ENCODE results near the gene NDUFC2.
"Not testable (repeated sequence)": the region's sequence is repeated elsewhere in the genome, so short reads cannot be mapped to it uniquely, and the experiment has no call there.

The NDUFC2 gene

DNA sequence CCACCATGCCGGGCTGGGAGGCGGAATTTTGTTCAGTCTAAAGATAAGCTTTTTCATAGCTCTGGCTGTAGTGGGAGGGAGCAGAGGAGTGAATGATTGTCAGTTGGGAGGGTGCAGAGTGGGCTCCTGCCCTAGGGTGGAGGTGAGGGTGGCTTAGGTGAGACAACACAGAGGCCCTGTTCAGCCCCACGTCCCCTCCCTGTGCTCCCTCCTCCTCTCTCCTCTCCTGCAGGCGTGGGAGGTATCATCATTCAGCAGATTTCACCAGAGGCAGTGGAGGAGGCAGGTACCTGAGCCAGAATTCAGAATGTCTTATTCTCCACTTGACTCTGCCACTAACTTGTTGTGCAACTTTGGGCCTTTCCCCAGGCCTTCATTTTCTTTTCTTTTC lies 17.7 kb downstream of the NDUFC2 start:
- DNase-seq (ENCODE audit: low read depth), result no peak
- TF ChIP-seq, protein P1, sequence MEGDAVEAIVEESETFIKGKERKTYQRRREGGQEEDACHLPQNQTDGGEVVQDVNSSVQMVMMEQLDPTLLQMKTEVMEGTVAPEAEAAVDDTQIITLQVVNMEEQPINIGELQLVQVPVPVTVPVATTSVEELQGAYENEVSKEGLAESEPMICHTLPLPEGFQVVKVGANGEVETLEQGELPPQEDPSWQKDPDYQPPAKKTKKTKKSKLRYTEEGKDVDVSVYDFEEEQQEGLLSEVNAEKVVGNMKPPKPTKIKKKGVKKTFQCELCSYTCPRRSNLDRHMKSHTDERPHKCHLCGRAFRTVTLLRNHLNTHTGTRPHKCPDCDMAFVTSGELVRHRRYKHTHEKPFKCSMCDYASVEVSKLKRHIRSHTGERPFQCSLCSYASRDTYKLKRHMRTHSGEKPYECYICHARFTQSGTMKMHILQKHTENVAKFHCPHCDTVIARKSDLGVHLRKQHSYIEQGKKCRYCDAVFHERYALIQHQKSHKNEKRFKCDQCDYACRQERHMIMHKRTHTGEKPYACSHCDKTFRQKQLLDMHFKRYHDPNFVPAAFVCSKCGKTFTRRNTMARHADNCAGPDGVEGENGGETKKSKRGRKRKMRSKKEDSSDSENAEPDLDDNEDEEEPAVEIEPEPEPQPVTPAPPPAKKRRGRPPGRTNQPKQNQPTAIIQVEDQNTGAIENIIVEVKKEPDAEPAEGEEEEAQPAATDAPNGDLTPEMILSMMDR (IDR thresholded peaks at IDR 0.05; ENCODE audit: control insufficient read depth, insufficient read depth, low read depth, low read length, missing control alignments), result no peak
- H3K4me3 ChIP-seq (ENCODE audit: control insufficient read depth, low read depth, low read length), result no peak overlapping the region

DNA sequence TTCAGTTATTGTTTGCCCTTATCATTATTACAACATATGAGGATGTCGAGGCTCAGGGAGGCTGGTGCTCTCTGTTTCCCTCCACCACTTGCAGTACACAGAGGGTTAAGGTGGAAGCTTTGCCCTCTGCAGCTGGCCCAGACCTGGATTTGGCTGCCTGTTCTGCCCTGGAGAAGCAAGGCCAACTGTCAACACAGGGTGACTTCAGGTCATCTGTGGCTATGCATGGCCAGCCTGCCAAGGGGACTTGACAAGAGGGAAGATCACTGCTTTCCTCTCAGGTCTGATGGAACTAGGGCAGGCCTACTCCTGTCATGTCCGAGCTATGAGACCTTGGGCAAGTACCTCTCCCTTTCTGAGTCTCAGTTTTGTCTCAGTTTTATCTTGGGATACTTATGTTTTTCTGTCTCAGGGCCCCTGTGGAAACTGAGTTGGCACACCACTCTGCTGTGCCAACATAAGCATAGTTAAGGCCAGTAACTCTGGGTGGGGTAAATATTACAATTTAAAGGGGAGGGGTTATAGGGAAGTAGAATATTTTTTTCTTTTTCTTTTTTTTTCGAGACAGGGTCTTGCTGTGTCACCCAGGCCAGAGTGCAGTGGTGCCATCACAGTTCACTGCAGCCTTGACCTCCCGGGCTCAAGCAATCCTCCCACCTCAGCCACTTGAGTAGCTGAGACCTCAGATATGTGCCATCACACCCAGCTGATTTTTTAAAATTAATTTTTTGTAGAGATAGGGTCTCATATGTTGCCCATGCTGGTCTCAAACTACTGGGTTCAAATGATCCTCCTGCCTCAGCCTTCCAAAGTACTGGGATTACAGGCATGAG lies 18.4 kb downstream of the NDUFC2 start:
- H3K4me3 ChIP-seq (ENCODE audit: control insufficient read depth, low read depth, low read length), result no peak overlapping the region
- no peak for DNase-seq (ENCODE audit: low read depth)
- TF ChIP-seq, protein P1 (IDR thresholded peaks at IDR 0.05; ENCODE audit: control insufficient read depth, insufficient read depth, low read depth, low read length, missing control alignments), result no peak

DNA sequence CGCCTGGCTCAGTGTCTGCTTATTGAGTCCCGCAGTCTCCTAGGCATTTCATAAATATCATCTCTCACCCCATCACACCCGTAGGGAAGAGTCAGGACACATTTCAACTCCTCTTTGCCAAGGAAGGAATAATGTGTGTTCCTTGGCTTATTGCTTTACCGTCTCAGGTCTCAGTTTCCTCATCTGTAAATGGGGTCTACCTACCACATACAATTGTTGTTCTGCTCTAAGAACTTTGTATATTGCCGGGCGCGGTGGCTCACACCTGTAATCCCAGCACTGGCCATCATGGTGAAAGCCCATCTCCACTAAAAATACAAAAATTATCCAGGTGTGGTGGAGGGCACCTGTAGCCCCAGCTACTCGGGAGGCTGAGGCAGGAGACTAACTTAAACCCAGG lies 19.1 kb downstream of the NDUFC2 start:
- DNase-seq (ENCODE audit: low read depth), result no peak
- no peak overlapping the region for H3K4me3 ChIP-seq (ENCODE audit: control insufficient read depth, low read depth, low read length)
- TF ChIP-seq, protein P1 (IDR thresholded peaks at IDR 0.05; ENCODE audit: control insufficient read depth, insufficient read depth, low read depth, low read length, missing control alignments), result no peak

DNA sequence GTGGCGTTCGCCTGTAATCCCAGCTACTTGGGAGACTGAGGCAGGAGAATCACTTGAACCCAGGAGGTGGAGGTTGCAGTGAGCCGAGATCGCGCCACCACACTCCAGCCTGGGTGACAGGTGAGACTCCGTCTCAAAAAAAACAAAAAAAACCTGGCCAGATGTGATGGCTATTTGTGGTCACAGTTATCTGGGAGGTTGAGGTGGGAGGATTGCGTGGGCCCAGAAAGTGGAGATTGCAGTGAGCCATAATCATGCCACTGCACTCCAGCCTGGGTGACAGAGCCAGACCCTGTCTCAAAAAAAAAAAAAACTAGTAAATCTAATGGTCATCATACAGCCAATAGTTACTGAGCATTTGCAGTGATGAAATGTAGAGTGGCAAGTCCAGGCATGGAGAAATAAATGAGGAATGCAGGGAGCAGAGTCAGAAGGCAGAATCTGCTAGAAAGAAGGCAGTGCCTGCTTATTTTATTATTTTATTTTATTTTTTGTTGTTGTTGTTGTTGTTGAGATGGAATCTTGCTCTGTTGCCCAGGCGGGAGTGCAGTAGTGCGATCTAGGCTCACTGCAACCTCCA lies 19.8 kb downstream of the NDUFC2 start:
- not testable (repeated sequence) for DNase-seq (ENCODE audit: low read depth)

DNA sequence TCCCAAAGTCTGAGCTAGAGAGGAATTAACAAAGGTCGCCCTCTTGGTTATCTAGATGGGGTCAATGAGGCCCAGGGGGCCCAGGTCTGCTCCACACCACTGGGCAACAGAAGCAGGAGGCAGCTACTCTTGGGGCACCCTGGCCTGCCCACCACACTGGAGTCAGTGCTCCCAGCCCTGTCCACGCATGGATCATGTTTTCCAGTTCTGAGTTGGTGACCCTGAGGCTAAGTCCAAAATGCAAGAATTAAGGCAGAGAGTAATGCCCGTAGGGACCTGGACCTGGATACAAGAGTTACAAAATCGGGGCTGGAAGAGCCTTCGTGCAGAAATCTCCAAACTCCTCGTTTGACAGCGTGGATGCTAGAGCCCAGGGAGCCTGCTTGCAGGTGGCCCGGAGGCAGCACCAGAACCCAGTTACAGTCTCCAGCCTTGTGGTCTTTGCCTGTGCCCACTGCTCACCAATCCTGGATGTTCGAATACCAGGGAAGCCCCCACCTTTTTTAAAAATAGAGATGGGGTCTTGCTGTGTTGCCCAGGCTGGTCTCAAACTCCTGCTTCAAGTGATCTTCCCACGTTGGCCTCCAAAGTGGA lies 22.1 kb downstream of the NDUFC2 start:
- TF ChIP-seq, protein P1 (IDR thresholded peaks at IDR 0.05; ENCODE audit: control insufficient read depth, insufficient read depth, low read depth, low read length, missing control alignments), result no peak
- H3K4me3 ChIP-seq (ENCODE audit: control insufficient read depth, low read depth, low read length), result no peak overlapping the region
- DNase-seq (ENCODE audit: low read depth), result no peak

More for the DNA sequence above, 19.8 kb downstream of the NDUFC2 start:
- not testable (repeated sequence) for H3K4me3 ChIP-seq (ENCODE audit: control insufficient read depth, low read depth, low read length)

DNA sequence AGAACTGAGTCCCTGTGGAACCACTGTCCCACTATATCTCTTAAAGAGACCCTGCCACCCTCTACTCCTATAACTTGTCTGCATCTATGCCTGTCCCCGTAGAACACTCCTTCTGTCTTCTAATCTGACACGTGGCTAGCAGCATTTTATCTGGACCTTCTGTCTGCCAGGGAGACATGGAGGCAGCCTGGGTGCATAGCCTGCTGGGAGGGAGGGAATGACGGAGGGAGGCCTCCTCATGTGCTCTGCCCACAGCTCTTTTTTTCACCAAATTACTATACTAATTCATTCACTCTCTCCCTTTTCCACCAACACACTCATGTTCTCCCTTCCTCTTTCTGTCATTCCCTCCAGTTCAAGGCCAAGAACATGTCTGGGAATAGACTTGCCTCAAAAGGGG lies 23.6 kb downstream of the NDUFC2 start:
- DNase-seq (ENCODE audit: low read depth), result no peak
- H3K4me3 ChIP-seq (ENCODE audit: control insufficient read depth, low read depth, low read length), result no peak overlapping the region
- TF ChIP-seq, protein P1 (IDR thresholded peaks at IDR 0.05; ENCODE audit: control insufficient read depth, insufficient read depth, low read depth, low read length, missing control alignments), result no peak

DNA sequence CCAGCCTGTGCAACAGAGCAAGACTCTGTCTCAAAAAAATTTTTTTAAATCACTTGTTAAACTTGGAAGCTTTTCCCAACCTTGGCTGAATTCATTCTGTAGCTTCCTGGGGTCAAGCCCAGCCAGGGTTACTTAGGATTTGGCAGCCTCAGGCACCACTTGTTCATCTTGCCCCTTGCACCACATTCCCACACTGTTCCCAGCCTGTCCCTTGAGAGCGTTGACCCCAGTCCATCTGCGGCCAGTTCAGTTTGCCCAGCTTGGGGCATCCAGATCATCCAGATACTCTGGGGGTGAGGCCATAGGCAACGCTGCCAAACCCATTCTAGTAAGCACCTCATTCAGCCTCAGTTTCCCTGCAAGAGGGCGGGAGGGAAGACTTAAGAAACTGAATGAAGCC lies 24.7 kb downstream of the NDUFC2 start:
- H3K4me3 ChIP-seq (ENCODE audit: control insufficient read depth, low read depth, low read length), result no peak overlapping the region
- DNase-seq (ENCODE audit: low read depth), result no peak
- TF ChIP-seq, protein P1 (IDR thresholded peaks at IDR 0.05; ENCODE audit: control insufficient read depth, insufficient read depth, low read depth, low read length, missing control alignments), result no peak

Measured in AG09309 (cell line).